DMS114 treated with DMSO at 0.1 percent for 48 hours (cell line): ENCODE data around the gene MYO3B.

Experiments used
- DNase-seq: peaks from one replicate; lab custom pipeline; 2025; ENCODE audit not compliant: unreplicated experiment; lab: John Stamatoyannopoulos, UW

Gene MYO3B

DNA sequence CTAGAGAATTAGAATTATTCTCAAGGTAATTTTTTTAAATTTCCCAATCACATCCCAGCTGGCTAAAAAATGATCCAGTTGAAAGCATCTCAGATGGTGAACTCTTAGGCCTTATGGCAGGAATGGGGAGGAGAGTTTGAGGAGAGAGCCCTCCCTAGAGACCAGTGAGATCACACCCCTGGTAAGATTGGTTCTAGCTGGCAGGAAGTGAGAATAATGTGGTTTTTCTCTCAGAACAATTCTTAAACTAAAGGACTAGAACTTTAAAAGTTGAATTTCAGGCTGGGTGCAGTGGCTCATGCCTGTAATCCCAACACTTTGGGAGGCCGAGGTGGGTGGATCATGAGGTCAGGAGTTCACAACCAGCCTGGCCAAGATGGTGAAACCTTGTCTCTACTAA is 120.2 kb downstream of the MYO3B start:
- DNase-seq: no peak

DNA sequence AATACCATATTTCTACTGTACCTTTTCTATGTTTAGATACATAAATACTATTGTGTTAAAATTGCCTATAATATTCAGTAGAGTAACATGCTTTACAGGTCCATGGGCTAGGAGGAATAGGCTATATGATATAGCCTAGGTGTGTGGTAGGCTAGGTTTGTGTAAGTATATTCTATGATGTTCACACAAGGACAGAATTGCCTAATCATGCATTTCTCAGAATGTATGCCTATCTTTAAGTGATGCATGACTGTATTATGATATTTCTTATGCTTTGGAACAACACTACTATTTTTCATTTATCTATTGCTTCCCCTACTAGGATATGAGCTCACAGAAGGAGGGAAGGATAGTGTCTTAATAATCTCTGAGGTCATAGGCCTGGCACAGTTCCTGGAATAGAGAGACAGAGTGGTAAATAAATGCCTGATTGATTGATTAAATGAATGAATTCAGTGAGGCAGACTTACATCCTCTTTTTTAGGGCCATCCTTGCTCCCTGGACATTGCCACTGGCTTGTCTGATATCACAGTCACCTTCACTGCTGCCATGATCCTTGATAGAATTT is 121.0 kb downstream of the MYO3B start:
- DNase-seq: no peak

DNA sequence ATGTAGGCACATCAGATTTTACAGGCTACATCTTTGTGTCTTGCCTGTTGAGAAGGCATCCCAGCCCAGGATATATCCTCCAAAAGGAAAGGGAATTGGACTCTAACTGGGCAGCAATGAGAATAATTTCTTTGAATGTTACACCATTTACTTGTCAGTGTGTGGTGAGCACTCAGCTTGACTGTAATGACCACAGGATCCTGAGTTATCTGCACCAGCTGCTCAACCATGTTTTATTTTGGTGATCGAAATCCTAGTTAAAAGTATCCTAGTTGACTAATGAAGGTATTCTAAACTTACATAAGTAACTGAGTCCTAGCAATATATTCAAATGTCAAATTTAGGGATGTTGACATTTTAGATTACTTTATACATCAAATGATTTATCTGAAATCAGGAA is 123.0 kb downstream of the MYO3B start:
- no peak for DNase-seq

DNA sequence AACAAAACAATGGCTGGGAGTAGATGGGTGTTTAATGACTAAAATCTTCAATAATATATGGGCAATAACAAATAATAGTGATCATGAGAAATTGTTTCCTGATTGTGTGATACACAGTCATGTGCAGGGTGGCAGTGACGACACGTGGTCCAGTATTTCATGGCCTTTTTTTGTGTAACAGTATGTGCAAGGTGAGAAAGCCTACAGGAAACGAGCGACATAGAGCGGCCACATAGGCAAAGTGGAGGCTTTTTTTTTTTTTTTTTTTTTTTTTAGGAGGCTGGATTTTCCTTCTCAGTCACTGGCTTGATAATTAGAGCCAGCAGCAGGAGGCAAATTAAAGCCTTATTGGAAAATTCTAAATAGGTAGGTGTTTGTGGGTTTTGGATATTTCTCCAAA is 123.7 kb downstream of the MYO3B start:
- DNase-seq: no peak

DNA sequence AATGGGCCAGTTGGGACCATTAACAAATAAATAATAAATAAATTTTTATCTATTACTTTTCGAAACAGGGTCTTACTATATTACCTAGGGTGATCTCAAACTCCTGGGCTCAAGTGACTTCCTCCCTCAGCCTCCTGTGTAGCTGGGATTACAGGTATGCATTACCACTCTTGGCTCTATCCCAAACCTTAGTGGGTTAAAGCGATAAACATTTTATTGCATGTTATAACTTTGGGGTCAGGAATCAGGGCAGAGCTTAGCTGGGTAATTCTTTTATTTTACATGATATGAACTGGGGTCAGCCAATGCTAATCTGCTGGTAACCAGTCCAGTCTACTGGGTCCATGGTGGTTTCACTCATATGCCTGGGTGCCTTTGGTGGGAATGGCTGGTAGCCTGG is 127.8 kb downstream of the MYO3B start:
- no peak for DNase-seq

DNA sequence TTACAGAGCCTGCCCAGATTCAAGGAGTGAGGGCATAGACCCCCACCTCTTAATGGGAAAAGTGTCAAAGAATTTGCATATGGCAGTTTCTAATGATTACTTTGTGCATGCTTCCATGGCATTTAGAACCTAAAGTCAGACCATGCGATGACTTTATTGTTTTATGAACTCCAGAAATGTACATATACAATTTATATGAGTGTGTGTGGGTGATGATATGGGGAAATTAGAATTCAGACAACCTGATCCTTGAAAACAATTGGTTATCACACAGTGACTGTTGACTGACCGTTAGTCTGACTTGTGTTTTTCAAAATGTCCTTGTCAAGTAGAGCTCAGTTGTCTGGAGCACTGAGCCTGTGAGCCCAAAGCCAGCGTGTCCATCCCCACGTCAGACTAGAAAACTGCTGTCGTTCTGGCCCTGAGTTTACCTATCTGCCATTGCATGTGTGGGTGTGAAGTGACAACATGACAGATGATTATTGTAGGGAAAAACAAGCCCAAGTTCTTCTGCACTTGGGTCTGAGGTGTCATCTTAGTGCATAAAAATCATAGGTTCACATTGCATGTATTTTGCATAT is 128.4 kb downstream of the MYO3B start:
- no peak for DNase-seq

DNA sequence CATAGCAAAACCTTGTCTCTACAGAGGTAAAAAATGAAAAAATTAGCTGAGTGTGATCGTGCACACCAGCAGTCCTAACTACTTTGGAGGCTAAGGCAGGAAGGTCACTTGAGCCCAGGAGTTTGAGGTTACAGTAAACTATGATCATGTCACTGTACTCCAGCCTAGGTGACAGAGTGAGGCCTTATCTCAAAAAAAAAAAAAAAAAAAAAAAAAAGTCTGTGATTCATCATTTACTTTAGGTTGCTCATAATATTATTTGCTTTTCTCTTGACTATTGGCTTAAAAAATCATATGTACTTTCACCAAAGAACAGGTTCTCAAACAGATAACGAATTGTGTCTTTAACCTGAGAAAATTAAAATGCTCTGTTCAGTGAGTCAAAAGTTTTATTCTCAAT is 129.1 kb downstream of the MYO3B start:
- DNase-seq: no peak

DNA sequence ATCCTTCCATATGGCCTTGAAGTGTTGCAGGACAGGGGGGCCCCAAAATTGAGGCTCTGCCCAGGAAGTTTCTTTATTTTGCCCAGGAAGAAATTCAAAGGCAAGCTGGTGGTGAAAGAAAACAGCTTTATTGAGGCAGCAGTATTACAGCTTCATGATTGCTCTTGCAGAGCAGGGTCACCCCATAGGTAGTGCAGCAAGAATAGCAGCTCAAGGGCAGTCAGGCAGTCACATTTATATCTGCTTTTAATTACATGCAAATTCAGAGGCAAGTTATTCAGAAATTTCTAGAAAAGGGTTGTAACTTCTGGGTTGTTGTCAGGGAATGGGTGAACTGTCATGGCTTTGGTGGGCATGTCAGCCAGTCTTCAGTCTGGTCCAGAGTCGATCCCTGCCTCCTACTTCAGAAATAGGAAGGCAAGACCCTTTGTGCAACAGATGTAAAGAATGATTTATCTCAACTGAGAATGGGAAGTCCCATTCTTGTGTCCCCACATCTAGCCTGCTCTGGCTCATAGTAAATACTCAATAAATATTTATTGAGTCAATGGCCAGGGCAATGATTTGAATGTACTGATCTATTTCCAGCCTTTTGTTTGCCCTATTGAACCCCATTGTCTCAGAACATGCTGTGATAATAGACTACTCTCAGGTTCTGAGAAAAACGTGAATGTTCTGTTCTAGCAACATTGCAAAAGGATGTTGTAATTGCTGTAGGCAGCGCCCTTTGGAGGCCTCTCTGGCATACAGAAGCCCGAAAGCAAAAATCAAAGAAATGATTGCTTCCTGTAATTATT is 129.8 kb downstream of the MYO3B start:
- DNase-seq: no peak

DNA sequence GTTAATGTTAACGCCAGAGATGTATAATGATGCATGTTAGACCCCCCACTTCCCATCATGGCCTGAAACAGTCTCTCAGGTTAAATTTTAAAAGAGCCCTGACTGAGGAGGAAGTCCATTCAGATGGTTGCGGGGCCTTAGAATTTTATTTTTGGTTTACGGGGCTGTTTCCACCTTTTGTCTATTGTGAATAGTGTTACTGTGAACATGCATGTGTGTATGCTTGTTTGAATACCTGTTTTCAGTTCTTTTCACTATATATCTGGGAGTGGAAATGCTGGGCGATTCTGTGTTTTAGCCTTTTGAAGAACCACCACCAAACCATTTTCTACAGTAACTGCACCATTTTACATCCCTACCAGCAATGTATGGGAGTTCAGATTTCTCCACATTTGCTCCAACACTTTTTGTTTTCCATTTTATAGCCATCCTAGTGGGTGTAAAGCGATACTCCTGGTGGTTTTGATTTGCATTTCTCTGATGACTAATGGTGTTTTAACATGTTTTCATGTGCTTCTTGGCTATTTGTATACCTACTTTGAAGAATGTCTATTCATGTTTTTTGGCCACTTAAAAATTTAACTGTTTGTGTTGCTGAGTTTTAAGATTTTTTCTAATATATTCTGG is 133.0 kb downstream of the MYO3B start:
- DNase-seq: no peak

DNA sequence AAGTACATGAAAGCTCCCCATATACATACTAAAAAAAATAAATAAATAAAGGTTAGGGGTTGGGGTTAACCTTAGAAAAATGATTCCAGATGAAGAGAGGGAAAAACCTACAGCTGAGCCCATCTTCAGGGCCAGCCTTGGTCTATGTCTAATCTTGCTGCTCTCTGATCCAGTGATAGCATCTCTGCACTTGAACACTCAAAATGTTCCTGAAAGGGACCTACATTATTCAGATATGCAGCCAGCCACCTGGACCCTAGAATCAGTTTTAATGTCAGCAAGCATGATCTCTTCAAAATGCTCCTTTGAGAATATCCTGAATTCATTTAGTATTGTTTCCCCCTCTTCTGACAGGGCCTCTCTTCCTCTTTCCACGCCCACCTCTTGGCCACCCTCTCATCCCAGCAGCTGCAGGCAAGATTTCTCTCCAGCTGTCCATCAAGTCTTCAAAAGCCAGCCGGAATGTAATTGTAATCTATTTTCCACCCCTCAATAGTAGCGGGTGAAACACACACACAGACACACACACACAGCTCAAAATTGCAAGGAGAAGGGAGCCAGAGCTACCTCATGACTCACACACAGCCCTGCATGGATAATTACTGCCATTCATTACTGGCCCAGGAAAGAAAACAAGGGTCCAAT is 135.5 kb downstream of the MYO3B start:
- no peak for DNase-seq

DNA sequence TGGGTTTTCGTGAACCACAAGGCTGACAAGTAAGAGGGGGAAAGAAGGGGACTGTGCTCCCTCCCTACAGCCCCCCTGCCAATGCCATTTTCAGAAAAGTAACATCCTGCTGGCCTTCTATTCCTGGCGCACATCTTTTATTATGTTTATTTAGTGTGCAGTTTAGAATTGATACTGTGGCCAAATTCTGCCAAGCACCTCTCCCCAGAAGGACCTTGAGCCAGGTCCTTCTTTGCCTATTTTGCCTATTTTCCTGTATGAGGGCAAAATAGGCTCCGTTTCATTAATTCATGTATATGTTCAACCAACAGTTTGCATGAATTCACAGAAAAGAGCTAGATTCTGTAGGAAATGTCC is 136.0 kb downstream of the MYO3B start:
- DNase-seq: no peak

DNA sequence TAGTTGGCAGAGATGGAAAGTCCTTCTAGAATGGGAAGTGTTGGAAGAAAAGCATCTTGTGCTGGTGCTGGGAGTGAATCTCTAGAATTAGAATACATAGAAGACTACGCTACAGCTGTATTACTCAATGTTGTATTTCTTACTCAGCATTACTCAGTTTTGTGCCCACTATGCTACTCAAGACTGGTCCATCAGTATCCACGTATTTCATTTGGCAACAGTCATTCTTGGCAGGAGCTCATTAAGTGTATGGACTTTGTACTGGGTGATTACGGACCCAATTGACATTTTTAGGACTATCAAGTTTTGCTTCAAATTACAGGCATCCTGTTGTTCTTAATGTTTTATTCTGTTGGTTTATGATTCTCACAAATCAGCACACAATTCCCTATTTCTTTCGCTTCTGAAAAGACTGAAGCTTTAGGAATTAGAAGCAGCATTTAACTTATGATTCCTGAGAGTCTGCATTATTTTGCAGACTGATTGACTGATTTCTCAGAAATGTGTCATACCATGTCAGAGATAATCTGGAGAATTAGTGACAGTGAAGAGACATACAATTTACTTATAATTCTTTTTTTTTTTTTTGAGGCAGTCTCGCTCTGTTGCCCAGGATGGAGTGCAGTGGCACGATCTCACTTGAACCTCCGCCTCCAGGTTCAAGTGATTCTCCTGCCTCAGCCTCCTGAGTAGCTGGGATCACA is 136.9 kb downstream of the MYO3B start:
- DNase-seq: no peak

DNA sequence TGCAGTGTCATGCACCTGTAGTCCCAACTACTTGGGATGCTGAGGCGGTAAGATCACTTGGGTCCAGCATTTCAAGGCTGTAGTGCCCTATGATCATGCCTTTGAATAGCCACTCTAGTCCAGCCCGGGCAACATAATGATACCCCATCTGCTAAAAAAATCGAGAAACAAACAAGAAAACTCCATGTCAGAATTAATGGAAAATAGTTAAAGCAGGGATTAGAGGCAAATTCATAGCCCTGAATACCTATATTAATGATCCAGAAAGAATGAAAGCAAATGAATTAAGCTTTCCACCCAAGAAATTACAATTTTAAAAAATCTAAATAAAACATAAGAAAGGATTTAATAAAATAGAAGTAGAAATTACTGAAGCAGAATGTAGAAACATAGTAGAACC is 143.0 kb downstream of the MYO3B start:
- no peak for DNase-seq

DNA sequence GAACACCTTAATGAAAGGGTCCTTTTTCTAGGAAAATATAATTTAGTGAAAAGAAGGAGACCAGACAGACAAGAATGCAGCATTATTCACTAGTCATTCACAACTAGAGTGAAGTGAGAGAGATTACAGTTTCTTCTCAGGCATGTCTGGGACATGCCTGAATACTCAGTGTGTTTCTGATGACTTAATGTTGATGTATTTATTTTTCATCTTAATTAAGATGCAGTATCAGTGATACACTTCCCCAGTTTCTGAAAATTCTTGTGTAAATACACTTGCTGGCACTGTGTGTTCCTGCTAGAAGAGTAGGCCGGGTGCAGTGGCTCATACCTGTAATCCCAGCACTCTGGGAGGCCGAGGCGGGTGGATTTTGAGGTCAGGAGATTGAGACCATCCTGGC is 143.6 kb downstream of the MYO3B start:
- DNase-seq: no peak

DNA sequence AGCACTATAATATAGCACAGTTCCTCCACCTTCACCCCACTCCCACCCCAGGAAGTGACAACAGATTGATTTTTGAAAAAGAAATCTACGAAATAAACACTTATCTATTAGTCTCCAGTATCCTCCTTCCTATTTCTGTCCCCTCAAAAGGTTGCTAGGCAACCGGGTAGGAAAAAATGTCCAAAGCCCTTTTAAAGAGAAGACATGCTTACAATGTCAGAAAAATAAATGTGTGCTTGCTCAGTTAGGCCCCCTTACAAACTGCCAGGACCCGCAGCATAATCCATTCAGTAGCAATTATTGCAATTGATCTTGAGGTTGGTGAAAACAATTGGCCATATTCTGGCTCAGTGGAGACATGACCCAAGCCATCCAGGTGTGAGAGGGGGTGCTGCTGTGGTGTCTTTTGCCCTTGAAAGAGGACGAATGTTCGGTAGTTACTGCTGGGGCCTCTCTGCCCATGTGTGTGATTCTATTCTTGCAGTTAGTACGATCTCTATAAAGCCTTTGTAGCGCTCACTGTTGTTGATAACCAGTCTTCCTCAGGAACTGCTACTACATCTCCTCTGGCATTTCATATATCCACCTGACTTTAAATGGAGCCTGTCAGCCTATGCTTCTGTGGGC is 144.3 kb downstream of the MYO3B start:
- no peak for DNase-seq

DNA sequence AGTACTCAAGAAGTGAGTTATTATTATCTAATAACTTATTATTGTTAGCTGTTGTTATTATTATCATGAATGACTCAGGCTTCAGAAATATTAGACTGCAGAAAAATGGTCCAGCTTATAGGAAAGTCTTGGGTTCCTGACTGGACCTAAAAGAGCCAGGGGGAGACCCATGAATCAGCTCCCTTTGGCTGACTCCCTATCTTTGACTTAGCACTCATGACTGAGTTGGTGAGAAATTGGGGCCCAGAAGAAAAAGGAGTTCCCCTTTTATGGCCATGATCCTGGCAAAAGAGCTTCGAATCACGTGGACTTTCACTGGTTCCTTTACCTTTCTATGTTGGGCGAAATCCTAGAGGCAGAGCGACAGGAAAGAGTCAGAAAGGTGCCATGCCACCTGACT is 145.8 kb downstream of the MYO3B start:
- no peak for DNase-seq

DNA sequence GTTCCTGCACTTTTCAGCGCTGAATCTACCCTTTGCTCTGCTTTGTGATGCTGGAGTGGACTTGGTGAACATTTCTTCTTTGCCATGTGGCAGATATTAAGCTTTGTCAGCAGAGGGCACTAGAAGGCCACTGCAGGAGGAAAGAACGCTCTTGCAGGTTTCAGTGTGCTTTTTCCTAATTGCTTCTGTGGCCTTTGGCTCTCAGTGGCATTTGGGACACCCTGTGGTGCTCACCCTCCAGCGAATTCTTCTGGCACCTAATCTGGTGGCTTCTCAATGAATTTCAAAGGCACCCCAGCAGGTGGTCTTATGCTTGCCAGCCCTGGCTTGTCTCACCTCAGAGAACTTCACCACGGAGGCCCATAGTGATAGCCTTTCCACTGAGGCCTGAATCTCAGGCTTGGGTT is 146.7 kb downstream of the MYO3B start:
- peak; percentile 19 for DNase-seq

DNA sequence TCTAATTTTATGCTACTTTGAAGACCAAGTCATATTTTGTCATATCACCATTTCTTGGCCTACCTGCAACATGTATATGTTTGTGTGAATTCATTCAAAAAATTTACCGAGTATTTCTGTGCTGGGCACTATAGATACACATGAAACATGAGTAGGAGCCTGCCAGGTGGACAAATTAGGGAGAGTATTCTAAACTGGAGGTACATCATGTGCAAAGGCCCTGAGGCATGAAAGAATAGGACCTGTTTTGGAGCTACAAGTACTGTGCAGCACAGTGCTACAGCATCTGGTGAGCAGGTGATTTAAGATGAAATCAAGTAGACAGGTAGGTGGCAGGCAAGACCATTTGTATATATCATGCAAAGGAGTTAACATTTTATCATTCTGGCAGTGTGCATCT is 152.9 kb downstream of the MYO3B start:
- DNase-seq: no peak

DNA sequence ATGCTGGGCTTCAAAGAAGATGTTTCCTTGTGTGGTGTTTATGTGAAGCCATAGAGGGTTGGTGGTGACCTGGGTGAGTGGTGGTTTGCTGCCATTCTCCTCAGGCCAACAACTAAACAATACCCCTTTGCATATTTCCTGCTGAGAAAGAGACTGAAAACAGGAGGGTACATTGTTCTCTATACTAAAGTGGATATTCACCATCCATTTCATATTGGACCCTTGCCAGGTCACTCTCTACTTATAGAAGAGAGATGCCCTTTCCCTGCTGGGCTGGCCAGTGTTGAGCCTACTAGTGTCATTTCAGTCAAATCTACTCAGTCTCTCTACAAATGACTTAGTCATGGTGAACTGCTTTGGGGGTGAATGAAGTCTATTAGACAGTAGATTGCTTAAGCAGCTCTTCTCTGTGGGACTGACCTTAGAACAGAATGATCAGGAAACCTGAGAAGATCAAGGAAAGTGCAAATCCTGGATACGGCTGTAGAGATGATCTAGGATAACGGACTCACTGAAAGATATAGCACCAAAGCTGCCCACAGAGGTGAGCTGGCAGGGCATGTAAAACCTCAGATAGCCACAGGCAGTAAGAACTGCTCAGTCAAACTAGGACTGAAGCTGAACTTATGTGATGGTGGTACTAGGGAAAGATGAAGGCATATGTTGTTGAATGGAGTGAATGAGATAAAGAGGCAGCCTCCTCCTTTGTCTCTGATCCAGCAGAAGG is 154.9 kb downstream of the MYO3B start:
- no peak for DNase-seq

DNA sequence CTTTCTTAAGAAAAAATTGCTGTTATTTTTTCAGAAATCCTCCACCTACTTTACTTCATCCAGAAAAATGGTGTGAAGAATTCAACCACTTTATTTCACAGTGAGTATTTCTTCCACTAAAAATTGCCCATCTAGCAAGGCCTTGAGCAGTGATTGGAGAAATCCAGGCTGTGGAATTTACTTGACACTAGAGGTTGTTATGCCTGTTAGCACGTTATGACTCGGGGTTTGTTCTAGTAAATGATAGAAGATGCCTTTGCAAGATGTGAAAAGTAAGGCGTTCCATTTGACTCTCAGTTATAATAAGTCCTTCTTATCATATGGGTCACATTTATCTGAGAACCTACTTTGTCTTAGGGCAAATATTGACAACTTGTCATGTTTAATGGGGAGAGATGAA is 157.4 kb downstream of the MYO3B start:
- no peak for DNase-seq
